Retinal pigment epithelial cell (primary cell): ENCODE measurements around the gene ISYNA1.

Source experiments
- DNase-seq: peaks from one replicate; pipeline ENCODE4 v3.0.0-alpha.2; 2010; ENCODE audit warnings: low read depth
- H3K4me3 ChIP-seq: 2 replicates; pipeline ENCODE4 v1.5.1; 2011; ENCODE audit warnings: mild to moderate bottlenecking, low read length, control low read depth, moderate library complexity
- TF ChIP-seq, protein P1 (sequence below): conservative IDR thresholded peaks from 2 replicates; pipeline ENCODE4 v1.5.1; 2011; ENCODE audit warnings: low read depth, low read length, control low read depth, inconsistent platforms

ISYNA1 gene

DNA sequence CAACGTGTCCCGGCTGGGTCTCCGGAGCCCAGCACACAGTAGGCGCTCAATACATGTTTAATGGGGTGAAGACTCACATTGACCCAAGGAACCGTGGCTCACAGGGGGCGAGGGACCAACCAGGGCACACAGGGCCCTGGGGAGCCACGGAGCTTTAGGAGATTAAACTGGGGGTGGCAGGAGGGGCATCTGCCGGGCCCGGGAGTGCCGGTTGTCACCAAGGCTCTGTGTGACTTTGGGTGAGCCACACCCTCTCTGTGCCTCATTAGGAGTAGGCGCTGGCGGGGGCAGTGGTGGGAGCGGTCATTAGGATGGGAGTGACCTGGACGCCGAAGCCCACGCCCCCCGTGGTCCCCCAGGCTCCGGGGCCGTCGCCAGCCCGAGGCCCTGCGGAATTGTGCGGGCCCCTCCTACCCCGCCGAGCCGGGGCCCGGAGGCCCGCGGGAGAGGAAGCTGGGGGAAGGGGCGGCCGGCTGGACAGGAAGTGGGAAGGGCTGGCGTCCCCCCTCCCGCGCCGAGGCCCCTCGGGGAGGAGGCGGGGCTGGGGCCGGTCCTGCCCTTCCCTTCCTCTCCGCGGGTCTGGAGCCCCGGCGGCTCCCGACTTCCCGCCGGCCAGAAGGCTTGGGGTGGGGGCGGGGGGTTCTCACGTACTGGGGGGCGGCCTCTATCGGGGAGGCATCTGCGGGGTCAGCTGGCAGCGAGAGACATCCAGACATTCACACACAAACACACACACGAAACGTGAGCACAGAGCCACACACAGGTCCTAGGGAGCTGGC lies 20.5 kb downstream of the ISYNA1 start:
- peak overlapping the region; percentile 28 for H3K4me3 ChIP-seq
- no peak for DNase-seq
- TF ChIP-seq, protein P1, sequence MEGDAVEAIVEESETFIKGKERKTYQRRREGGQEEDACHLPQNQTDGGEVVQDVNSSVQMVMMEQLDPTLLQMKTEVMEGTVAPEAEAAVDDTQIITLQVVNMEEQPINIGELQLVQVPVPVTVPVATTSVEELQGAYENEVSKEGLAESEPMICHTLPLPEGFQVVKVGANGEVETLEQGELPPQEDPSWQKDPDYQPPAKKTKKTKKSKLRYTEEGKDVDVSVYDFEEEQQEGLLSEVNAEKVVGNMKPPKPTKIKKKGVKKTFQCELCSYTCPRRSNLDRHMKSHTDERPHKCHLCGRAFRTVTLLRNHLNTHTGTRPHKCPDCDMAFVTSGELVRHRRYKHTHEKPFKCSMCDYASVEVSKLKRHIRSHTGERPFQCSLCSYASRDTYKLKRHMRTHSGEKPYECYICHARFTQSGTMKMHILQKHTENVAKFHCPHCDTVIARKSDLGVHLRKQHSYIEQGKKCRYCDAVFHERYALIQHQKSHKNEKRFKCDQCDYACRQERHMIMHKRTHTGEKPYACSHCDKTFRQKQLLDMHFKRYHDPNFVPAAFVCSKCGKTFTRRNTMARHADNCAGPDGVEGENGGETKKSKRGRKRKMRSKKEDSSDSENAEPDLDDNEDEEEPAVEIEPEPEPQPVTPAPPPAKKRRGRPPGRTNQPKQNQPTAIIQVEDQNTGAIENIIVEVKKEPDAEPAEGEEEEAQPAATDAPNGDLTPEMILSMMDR: no peak

DNA sequence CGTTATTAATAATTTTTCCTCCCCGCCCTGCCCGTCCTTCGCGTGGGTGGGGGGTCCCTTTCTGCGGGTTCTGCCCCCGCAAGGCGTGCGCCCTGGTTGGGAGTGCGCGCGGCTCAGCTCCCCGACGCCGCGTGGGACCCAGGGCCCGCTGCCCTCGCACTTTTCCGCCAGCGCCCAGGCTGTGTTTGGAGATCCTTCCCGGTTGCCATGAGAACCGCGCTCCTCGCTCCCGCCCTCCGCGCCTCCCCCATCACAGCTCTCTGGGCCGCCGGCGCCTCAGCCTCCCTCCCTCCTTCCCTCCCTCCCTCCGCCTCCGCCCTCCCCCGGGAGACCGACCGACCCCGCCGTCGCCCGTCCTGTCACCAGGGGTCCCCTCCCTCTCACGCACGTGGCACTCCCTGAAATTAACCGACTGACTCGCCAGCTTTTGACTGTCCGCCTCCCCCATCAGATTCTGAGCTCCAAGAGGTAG lies 21.1 kb downstream of the ISYNA1 start:
- TF ChIP-seq, protein P1: no peak
- DNase-seq: no peak
- peak overlapping the region; percentile 28 for H3K4me3 ChIP-seq

DNA sequence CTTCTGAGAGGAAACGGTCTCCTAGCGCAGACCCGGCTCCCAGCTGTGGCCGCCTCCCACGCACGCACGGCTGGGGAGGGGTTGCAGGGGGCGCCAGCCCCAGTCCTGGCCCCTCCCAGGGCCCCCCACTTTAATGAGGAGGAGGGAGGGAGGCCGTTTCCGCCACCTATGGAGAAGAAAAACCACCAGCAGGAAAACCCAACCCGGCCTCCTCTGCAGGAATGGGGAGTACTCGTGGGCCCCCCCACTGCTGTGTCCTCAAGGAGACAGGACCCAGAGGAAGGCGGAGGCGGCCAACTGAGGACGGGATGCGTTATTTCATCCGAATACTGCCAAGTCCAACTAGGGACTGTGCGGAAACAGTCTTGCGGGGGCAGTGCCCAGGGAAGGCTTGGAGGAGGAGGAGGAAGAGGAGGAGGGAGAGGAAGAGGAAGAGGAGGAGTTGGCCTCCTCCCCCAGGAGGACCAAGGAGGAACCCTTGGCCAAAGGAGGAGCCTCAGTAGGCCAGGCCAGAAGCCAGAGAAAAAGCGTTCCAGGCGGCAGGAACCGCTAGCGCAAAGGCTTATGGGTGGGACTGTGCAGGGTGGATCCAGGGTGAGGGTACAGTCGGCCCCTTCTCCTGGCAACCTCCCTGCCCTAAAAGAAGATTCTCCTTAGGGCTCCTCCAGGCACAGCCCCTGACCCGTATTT lies 22.6 kb downstream of the ISYNA1 start:
- DNase-seq: no peak
- TF ChIP-seq, protein P1: no peak
- no peak overlapping the region for H3K4me3 ChIP-seq

DNA sequence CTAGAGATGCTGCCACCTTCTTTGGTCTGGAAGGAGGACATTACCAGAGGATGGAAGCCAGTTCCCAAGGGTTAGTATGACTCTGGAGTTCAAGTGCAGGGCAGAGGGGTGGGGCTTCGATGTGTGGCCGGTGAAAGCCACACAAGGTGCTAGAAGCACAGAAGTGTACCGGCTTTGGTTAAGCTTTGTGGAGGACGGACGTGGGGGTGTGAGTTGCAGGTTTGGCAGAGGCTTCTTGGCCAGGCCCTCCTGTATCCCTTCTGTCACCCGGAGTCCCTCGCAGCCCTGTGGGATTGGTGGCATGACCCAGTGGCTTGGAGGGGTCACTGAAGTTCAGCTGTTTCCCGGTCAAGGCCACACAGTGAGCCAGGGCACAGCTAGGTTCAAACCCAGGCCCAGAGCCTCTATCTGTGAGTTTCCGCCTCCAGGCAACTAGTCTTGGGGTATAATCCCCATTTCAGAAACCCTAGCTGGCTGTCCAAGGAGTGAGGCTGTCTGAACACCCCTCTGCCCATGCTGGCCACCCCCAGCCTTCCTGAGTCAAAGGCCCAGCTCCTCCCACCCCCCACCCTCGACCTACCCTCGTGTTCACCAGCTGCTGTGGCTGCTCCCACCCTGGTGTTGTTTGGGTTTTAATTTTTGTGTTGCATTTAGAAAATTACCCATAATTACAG lies 23.3 kb downstream of the ISYNA1 start:
- no peak for DNase-seq
- H3K4me3 ChIP-seq: no peak overlapping the region
- TF ChIP-seq, protein P1: no peak

DNA sequence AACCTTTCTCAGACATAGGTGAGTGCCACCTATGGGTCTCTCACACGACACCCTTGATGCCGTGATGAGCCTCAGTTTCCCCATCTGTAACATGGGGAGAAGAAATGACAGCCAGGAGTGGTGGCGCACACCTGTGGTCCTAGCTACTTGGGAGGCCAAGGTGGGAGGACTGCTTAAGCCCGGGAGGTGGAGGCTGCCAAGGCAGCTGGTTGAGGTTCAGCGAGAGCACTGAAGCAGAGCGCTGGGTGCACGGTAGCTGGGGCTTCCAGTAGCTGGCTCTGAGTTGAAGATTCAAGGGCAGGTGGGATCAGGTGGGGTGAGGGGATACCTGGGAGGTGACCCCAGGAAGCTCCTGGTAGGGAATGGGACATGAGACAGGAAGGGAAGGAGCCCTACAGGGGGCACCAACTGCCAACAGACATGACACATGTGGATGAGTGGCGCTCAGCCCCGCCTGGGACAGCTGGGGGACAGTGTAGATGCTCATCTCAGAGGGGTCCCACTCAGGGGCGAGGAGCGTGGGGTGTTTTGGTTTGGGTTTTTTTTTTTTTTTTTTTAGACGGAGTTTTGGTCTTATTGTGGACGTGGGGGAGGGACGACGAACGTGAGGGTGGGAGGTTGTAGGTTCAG lies 25.2 kb downstream of the ISYNA1 start:
- TF ChIP-seq, protein P1: peak; percentile 10
- no peak overlapping the region for H3K4me3 ChIP-seq

DNA sequence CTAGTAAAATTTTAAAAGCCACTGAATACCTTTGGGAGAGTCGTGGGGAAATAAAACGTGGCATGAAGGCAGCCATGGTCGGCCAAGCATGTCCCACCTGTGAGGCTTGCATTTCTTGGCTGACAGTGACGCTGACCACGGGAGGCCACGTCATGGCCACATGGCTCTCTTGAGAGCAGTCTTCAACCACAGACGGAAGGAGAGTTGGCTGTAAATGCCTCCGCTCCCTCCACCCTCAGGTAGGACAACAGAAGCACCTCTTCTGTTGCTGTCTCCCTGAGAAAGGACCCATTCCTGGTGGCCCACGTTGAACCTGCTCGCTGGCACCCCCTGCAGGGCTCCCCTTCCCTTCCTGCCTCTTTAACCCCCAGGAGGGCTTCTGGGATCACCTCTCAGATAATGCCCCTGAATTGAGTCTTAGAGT lies 29.9 kb downstream of the ISYNA1 start:
- TF ChIP-seq, protein P1: peak; percentile 59
- DNase-seq: no peak
- H3K4me3 ChIP-seq: no peak overlapping the region

More for the DNA sequence above, 25.2 kb downstream of the ISYNA1 start:
- no peak for DNase-seq
